ENCODE measurements around the gene RPP38. TPM values are rescaled to one million over a fixed set of nuclear protein-coding genes. Genes with fewer than 3 reads are reported as not detected.
A peak's percentile ranks its signal among the peaks of the same experiment; 100 is the strongest.

The RPP38 gene
- total RNA-seq, 1 experiment from 2014 or later: 23.3 TPM

- TF ChIP-seq, protein P1, sequence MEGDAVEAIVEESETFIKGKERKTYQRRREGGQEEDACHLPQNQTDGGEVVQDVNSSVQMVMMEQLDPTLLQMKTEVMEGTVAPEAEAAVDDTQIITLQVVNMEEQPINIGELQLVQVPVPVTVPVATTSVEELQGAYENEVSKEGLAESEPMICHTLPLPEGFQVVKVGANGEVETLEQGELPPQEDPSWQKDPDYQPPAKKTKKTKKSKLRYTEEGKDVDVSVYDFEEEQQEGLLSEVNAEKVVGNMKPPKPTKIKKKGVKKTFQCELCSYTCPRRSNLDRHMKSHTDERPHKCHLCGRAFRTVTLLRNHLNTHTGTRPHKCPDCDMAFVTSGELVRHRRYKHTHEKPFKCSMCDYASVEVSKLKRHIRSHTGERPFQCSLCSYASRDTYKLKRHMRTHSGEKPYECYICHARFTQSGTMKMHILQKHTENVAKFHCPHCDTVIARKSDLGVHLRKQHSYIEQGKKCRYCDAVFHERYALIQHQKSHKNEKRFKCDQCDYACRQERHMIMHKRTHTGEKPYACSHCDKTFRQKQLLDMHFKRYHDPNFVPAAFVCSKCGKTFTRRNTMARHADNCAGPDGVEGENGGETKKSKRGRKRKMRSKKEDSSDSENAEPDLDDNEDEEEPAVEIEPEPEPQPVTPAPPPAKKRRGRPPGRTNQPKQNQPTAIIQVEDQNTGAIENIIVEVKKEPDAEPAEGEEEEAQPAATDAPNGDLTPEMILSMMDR (IDR thresholded peaks at IDR 0.05 in 2 of 3, conservative IDR thresholded peaks at IDR 0.05 in 1 of 3; ENCODE audit: borderline replicate concordance in 1 of 3, insufficient read depth in 1 of 3, low read depth in 2 of 3, low read length in 2 of 3): peak; percentile 84 to 99 (median 96)
- TF ChIP-seq RAD21 (IDR thresholded peaks at IDR 0.05; ENCODE audit: low read depth): peak; percentile 92
- TF ChIP-seq SIN3A (IDR thresholded peaks at IDR 0.05; ENCODE audit: low read depth): no peak
- peak; percentile 99 for ATAC-seq
- POLR2A ChIA-PET: no interaction called here
- Histone ChIP-seq H3K4me3 (replicated peaks in 1 of 2; ENCODE audit: low read depth in 1 of 2, low read length in 2 of 2) (no peak overlapping the region), H2AFZ (ENCODE audit: low read depth, low read length, poor library complexity, severe bottlenecking) (no peak overlapping the region), H3K4me2 (ENCODE audit: low read length) (no peak overlapping the region), H3K9me2 (ENCODE audit: insufficient read depth) (no peaks in the 10 kb centered on the region), H3K9me3 (ENCODE audit: control insufficient read depth in 1 of 2, insufficient read depth in 1 of 2, low read depth in 1 of 2, low read length in 2 of 2) (no peaks in the 10 kb centered on the region), H3K9ac (ENCODE audit: low read length) (no peak overlapping the region), H3K27ac (ENCODE audit: low read depth, low read length) (no peak overlapping the region), H3K27me3 (ENCODE audit: insufficient read depth, low read length) (no peaks in the 10 kb centered on the region), H3K4me1 (ENCODE audit: control insufficient read depth in 1 of 2, insufficient read depth in 2 of 2, low read length in 2 of 2) (no peaks in the 10 kb centered on the region), H3K36me3 (ENCODE audit: control insufficient read depth in 1 of 2, insufficient read depth in 2 of 2, low read length in 2 of 2) (peaks cover 26 to 32% of the 10 kb centered on the region in 2 experiments; a peak in 3 of 4 replicates), H3K79me2 (ENCODE audit: insufficient read depth, low read length) (peaks cover 25% of the 10 kb centered on the region), H4K20me1 (ENCODE audit: insufficient read depth) (no peaks in the 10 kb centered on the region)
- RAD21 ChIA-PET (ENCODE audit: low non-redundant PET in 1 of 2, low total read pairs in 2 of 2, uncharacterized antibody in 2 of 2, unreplicated experiment in 2 of 2): no interaction called here
- DNase-seq (ENCODE audit: low read depth, low spot score): peak; percentile 50
- BruUV-seq (replicated peaks): no TSS peak
- intact Hi-C loops (cut with micrococcal nuclease): loop anchor here (1.0 to 5.0 kb wide), 6 partner anchors 115 to 608 kb away; partner anchors contain the start of genes CDNF, DCLRE1C, HSPA14 and MSANTD7
- CTCF ChIA-PET: interaction anchor here (1.0 to 1.7 kb wide), 11 partner anchors 41 to 569 kb away, joined by 3 to 9 read pairs (median 3); partner anchors contain the start of genes CDNF, DCLRE1C, HSPA14 and MEIG1
Observed at GRCh38 chr10:15106352-15107013, 9.3 kb downstream of the RPP38 start.

DNA sequence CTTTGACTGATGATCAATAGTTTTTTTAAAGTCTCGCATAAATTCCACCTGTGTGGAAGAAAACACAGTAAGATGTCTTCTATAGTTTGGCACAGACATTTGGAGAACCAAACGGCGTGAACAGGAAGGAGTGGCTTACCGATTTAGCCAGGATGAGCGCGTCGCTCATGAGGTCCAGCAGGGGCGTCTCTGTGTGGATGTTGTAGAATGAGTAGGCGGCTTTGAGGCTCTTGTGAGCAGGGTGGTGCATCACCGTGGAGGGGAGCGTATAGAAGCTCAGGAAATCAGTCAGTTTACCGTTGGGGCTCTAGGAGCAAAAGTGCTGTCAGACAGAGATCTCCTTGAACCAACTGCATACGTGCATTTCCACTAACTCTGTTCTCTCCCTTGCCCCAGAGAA lies 15.5 kb downstream of the RPP38 start:
- intact Hi-C loops (cut with micrococcal nuclease): no loop called here
- H3K4me1 ChIP-seq (ENCODE audit: control insufficient read depth in 1 of 2, insufficient read depth in 2 of 2, low read length in 2 of 2): no peaks in the 10 kb centered on the region
- H3K36me3 ChIP-seq (ENCODE audit: control insufficient read depth in 1 of 2, insufficient read depth in 2 of 2, low read length in 2 of 2): peaks cover 4 to 13% of the 10 kb centered on the region in 2 experiments; a peak in 2 of 4 replicates
- TF ChIP-seq CBX3 (IDR thresholded peaks at IDR 0.05; ENCODE audit: low read depth): no peak
- TF ChIP-seq, protein P2, sequence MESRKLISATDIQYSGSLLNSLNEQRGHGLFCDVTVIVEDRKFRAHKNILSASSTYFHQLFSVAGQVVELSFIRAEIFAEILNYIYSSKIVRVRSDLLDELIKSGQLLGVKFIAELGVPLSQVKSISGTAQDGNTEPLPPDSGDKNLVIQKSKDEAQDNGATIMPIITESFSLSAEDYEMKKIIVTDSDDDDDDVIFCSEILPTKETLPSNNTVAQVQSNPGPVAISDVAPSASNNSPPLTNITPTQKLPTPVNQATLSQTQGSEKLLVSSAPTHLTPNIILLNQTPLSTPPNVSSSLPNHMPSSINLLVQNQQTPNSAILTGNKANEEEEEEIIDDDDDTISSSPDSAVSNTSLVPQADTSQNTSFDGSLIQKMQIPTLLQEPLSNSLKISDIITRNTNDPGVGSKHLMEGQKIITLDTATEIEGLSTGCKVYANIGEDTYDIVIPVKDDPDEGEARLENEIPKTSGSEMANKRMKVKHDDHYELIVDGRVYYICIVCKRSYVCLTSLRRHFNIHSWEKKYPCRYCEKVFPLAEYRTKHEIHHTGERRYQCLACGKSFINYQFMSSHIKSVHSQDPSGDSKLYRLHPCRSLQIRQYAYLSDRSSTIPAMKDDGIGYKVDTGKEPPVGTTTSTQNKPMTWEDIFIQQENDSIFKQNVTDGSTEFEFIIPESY (IDR thresholded peaks at IDR 0.05; ENCODE audit: extremely low read depth, insufficient replicate concordance, low read length): no peak
- H3K9me3 ChIP-seq (ENCODE audit: control insufficient read depth in 1 of 2, insufficient read depth in 1 of 2, low read depth in 1 of 2, low read length in 2 of 2): no peaks in the 10 kb centered on the region
- H3K4me2 ChIP-seq (ENCODE audit: low read length): no peak overlapping the region
- no peaks in the 10 kb centered on the region for H3K27me3 ChIP-seq (ENCODE audit: insufficient read depth, low read length)
- no peaks in the 10 kb centered on the region for H3K79me2 ChIP-seq (ENCODE audit: insufficient read depth, low read length)
- RAD21 ChIA-PET (ENCODE audit: low non-redundant PET in 1 of 2, low total read pairs in 2 of 2, uncharacterized antibody in 2 of 2, unreplicated experiment in 2 of 2): interaction anchor here in 1 of 2 experiments (1.0 kb wide), 1 partner anchor 89 kb away, joined by 3 read pairs; no protein-coding TSS in a partner anchor
- H3K4me3 ChIP-seq (replicated peaks in 1 of 2; ENCODE audit: low read depth in 1 of 2, low read length in 2 of 2): no peak overlapping the region
- POLR2A ChIA-PET: no interaction called here
- no peak overlapping the region for H3K9ac ChIP-seq (ENCODE audit: low read length)
- no peak overlapping the region for H2AFZ ChIP-seq (ENCODE audit: low read depth, low read length, poor library complexity, severe bottlenecking)
- no peaks in the 10 kb centered on the region for H3K9me2 ChIP-seq (ENCODE audit: insufficient read depth)
- peak; percentile 82 for ATAC-seq
- H3K27ac ChIP-seq (ENCODE audit: low read depth, low read length): no peak overlapping the region
- no TSS peak for BruUV-seq (replicated peaks)
- CTCF ChIA-PET: no interaction called here
- DNase-seq (ENCODE audit: low read depth, low spot score): no peak
- no peaks in the 10 kb centered on the region for H4K20me1 ChIP-seq (ENCODE audit: insufficient read depth)
